ENCODE data around the gene ERC1.
"Not testable (repeated sequence)": the region's sequence is repeated elsewhere in the genome, so short reads cannot be mapped to it uniquely, and the experiment has no call there.

The ERC1 gene

DNA sequence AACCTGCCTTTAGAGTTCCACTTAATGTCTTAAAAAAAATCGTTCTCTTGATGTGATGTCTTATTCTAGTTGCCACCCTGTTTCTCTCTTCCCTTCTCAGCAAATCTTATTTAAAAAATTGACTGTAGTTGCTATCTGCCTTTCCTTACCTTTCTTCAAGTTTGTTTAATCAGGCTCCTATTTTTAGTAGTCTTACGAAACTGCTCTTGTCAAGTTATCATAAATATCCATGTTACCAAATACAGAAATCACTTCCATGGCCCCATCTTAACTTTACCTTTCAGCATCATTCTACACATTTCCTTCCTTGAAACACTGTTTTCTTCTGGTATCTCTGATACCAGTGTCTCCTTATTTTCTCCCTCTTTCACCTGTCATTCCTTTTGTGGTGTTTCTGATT is 227.3 kb downstream of the ERC1 start:
- no peak for DNase-seq (ENCODE audit: low read depth in 3 of 3)

DNA sequence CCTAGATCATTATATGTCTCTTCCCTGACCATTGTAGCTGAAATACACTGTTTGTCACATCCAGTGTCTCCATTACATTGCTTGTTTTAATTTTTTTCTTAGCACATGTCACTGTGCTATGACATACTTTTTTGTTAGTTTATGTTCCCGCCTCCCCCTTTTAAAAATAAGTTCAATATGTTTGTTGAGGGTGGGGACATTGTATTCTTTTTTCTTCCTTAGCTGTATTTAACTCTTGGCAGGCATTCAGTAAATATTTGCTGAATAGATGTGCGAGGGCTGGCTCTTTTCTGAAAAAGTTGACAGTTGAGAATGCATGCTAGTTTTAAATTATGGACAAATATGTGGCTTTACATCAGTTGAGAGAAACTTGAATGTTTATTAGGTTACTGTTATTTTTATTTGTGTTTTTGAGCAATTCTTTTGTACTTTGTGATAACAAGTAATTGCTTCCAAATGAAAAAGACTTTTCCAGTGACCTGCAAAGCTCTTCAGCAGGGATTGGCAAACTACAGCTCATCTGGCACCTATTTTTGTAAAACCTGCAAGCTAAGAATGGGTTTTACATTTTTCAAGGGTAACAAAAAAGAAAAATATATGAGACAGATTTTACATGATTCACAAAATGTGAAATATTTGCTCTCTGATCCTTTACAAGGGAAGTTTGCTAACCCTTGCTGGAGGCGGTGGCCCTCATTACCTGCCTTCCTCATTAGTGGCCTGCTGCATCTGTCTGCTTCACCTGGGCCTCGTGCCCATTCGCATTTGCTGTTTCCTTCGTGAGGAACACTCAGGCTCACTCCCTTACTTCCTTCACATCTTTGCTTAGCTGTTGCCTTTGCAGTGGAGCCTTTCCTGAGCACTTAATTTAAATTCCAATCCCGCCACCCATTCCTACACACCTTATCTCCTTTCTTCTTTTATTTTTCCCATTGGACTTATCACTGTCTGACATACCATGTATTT is 229.4 kb downstream of the ERC1 start:
- DNase-seq (ENCODE audit: low read depth in 3 of 3), result no peak

DNA sequence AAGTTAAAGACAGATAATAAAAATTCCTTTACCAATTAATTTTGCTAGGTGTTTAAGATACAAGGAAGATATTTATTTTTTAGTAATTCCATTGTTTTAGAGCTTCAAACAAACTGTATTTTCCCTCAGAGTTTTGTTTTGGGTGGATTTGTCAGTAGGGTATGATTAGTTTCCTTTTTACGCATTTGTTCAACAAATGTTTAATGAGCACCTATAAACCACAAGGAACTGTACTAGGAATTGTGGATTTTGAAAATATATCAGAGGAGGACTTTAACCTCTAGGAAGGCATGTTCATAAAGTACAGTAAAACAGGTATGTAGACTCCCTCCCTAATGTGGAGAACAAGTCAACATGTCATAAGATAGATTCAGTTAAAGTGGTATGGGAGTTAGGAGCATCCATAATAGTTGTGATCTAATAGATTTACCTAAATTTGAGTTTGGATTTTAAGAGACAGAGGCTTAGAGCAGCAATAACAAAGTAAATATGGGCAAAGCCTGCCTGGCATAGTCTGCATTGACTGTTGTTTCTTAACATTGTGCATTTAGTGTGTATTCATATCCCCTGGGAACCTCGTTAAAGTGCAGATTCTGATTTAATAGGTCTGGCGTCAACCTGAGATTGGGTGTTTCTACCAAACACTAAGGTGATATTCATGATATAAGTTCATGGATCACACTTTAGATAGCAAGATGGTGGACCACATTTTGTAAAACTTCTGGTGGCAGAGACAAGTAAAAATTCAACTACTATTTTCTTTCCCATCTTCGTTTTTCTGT is 232.0 kb downstream of the ERC1 start:
- no peak for DNase-seq (ENCODE audit: low read depth in 3 of 3)

DNA sequence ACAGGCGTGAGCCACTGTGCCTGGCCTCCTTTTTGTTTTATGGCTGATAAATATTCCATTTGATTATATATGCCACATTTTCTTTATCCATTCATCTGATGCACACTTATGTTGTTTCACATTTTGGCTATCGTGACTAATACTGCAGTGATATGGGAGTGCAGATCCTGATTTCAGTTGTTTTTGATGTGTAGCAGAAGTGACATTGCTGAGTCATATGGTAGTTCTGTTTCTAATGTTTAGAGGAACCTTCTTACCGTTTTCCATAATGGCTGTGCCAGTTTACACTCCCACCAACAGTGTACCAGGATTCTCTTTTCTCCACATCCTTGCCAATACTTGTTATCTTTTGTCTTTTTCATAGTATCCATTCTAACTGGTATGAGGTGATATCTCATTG is 235.9 kb downstream of the ERC1 start:
- DNase-seq (ENCODE audit: low read depth in 3 of 3), result no peak

DNA sequence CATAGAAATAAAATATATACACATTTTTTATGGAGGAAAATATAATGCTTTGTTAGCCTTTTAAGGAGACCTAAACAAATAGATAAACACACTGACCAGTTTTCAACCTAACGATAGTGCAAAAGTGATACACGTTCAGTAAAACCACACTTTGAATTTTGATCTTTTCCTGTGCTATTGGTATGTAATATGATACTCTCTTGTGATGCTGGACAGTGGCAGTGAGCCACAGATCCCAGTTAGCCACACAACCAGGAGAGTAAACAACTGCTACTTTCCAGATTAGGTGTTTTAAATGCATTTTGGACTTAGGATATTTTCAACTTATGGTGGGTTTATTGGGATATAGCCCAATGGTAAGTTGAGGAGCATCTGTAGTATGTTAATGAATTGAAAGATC is 243.1 kb downstream of the ERC1 start:
- no peak for DNase-seq (ENCODE audit: low read depth in 3 of 3)

DNA sequence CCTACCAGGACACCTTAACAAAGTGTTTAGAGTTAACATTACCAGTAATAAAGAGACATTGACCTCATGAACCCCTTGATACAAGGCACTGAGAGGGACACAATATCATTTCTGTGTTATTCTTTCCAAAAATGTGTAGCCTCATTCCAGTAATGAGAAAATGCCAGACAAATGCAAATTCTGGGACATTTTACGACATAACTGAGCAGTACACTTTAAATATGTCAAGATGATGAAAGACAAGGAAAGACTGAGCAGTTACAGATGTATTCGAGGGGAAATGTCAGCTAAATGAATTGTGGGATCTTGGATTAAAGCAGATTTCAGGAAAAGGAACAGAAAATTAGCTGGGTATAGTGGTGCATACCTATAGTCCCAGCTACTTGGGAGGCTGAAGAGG is 255.6 kb downstream of the ERC1 start:
- DNase-seq (ENCODE audit: low read depth in 3 of 3), result no peak

DNA sequence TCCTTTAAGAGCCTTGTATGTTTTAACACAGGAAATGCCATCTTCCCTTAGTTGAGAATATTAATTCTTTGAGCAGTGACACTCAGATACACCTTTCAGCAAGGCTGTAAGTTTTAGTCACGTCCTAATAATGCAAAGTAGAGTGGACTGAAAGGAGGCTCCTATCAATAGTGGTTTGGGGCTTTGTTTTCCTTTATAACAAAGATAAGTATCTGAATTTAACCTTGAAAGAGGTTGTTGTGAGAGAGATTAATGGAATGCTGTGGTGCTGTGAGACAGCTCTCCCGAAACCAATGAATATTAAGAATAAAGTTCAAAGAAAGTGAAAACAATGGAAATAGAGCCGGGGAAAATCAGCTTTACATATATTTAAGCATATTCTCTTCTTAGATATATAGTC is 259.6 kb downstream of the ERC1 start:
- no peak for DNase-seq (ENCODE audit: low read depth in 3 of 3)

DNA sequence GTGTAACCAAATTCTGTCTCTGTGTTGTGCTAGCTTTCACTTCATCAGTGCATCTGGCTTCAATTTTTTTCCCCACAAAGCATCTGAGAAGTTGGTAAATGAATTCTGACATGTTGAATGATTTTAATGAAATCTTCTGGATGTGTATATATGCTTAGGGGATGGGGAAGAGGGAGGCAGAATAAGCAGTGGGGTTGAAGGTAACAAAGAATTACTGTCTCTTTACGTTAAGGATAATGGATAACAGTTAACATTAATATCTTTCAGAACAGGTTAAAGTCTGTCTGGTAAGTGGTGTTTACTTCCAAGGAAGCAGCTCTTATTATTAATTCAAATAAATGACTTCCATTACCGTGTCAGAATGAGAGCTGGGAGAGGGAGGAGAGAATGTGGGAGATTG is 261.7 kb downstream of the ERC1 start:
- no peak for DNase-seq (ENCODE audit: low read depth in 3 of 3)

DNA sequence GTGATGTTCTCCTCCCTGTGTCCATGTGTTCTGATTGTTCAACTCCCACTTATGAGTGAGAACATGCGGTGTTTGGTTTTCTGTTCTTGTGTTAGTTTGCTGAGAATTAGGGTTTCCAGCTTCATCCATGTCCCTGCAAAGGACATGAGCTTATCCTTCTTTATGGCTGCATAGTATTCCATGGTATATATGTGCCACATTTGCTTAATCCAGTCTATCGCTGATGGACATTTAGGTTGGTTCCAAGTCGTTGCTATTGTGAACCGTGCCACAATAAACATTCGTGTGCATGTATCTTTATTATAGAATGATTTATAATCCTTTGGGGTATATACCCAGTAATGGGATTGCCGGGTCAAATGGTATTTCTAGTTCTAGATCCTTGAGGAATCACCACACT is 264.1 kb downstream of the ERC1 start:
- not testable (repeated sequence) for DNase-seq (ENCODE audit: low read depth in 3 of 3)

DNA sequence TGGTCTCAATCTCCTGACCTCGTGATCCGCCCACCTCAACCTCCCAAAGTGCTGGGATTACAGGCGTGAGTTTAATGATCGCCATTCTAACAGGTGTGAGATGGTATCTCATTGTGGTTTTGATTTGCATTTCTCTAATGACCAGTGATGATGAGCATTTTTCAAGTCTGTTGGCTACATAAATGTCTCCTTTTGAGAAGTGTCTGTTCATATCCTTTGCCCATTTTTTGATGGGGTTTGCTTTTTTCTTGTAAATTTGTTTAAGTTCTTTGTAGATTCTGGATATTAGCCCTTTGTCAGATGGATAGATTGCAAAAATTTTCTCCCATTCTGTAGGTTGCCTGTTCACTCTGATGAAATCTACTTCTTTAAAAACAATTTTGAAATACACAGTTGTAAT is 264.8 kb downstream of the ERC1 start:
- not testable (repeated sequence) for DNase-seq (ENCODE audit: low read depth in 3 of 3)

DNA sequence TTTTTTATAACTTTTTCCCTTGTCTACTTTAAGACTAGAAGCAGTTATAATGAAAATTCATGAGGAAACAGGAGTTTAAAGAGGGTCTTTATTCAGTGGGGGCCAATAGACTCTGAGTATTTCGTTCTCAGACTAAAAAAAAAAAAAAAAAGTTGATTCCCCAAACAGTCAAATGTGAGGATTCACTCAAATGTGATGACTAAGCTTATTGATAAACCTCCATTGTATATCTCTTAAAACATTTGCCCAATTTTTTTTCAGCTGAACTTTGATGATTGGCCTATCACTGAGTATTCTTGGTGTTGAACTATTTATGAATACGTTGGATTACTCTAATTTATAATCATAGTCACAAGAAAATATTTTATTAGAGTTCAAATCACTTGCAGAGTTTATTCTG is 265.3 kb downstream of the ERC1 start:
- no peak for DNase-seq (ENCODE audit: low read depth in 3 of 3)

DNA sequence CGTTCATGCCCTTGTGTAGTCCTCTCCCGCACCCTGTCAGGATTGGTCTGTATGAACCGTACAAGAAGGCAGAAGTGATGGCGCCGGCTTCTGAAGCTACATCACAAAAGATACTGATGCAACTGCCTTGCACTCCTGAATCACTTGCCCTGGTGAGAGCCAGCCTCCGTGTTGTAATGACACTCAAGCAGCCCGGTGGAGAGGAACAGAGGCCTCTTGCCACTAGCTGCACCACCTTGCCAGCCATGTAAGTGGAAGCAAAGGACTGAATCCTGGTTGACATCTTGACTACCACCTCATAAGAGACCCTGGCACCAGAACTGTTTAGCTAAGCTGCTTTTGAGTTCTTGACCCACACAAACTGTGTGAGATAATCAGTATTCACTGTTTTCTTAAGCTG is 266.0 kb downstream of the ERC1 start:
- no peak for DNase-seq (ENCODE audit: low read depth in 3 of 3)

DNA sequence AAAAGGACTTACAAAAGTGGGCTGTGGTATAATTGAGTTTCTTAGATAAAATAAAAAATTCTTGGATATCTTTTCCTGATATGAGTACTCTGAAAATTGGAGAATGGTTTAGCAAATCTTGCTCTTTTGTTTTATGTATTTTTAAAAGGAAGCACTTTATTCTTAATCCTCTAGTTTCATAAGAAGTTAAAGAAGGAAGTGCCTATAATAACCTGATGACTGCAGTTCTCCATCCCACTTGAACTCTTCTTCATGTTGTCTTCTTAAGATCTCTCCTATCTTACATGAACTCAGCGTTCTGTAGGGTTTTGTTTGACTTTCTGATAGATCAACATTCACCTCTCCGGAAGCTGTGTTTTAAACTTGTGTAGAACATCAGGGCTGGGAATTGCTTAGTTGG is 271.0 kb downstream of the ERC1 start:
- no peak for DNase-seq (ENCODE audit: low read depth in 3 of 3)

DNA sequence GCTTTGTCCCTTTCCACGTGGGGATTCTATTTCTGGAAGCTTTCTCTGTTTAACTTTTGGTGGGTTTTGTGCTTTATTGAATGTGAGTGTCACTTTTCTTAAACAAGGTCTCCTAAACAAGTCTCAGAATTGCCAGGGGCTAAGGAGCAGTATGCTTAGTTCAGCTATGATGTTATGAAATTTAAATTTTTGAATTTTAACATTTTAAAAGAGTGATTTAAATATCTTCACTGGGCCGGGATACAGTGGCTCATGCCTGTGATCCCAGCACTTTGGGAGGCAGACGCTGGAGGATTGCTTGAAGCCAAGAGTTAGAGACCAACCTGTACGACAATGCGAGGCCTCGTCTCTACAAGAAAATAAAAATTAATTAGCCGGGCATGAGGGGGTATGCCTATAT is 276.2 kb downstream of the ERC1 start:
- no peak for DNase-seq (ENCODE audit: low read depth in 3 of 3)

DNA sequence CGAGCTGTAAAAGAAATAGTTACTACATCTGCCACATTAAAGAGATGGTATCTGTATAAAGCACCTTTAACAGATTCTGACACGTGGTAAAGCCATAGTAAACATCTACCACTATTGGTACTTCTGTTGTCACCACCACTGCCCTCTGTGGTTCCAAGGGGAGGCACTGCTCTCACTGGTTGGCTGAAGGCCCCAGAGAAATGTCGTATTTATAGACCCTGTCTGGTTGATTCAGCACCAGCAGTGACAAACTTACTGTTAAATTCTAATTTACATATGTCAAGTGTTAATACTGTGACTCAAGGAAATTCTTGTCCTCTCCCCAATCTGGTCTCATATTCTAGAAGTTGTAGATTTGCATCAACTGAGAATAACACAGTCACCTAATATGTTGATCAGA is 281.1 kb downstream of the ERC1 start:
- no peak for DNase-seq (ENCODE audit: low read depth in 3 of 3)

DNA sequence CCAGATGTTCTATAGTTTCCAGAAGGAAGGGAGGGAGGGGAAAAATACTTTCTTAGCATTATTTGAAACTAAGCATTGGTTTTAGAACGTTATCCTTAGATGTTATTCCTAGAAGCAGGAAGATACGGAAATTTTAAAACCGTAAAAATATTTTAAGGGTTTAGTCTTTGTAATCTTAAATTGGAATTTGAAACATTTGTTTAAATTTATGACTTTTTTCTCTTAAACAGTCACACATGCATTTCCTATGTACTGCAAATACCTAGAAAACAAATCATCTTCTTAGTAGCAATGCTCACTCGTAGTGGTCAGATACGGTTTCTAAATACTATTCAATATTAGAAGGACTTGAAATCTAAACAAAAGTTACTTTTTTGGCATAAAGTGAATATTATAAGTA is 282.0 kb downstream of the ERC1 start:
- no peak for DNase-seq (ENCODE audit: low read depth in 3 of 3)

DNA sequence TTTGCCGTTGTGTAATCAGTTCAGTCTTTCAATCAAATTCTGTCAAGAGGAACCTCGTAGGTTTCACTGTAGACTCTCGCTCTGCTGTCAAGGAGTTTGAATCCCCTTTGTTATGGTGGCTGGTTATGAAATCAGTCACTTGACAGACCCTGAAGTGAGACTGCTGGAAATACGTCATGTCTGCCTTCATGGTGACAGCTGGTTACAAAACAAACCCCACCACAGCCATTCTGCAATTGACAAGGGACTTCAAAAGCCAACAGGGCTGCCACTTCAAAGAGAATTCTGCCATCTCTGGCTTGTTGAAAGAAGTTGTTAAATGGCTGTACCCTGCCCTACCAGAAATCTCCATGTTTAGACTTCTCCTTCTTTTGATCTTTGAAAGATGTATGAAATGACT is 286.9 kb downstream of the ERC1 start:
- no peak for DNase-seq (ENCODE audit: low read depth in 3 of 3)

DNA sequence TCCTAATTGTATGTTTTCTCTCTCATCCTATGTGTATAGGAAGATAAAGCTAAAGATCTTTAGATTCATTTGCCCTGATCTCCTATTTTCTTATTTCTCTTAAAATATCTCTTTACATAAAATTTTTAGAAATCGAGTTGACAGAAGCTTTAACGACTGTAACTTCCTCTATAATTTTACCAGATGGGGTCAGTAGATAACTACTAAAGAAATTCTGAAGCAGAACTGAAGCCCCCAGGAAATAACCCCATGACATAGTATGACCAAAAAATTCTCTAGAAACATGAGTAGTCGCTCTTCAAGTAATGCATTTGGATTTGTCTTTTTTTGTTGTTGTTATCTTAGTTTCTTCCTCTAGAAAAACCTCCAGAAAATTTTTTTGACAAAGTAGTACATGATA is 288.0 kb downstream of the ERC1 start:
- no peak for DNase-seq (ENCODE audit: low read depth in 3 of 3)

DNA sequence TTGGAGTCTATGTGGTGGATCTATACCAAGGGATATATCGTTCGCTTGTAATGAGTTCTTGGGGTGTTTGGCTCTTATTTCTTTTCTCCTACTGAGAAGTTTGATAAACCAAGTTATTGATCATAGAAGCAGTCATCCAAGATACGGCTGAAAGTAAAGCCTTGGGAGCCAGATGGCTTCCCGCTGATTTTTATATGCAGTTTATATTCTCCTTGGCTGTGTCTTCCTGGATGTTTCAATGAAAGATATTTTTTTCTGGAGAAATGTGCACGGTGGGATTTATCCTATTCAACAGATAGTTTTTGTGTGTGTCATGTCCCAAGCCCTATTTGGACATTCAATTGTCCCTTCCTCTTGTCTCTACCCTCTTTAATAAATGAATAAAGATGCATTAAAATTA is 289.0 kb downstream of the ERC1 start:
- no peak for DNase-seq (ENCODE audit: low read depth in 3 of 3)

DNA sequence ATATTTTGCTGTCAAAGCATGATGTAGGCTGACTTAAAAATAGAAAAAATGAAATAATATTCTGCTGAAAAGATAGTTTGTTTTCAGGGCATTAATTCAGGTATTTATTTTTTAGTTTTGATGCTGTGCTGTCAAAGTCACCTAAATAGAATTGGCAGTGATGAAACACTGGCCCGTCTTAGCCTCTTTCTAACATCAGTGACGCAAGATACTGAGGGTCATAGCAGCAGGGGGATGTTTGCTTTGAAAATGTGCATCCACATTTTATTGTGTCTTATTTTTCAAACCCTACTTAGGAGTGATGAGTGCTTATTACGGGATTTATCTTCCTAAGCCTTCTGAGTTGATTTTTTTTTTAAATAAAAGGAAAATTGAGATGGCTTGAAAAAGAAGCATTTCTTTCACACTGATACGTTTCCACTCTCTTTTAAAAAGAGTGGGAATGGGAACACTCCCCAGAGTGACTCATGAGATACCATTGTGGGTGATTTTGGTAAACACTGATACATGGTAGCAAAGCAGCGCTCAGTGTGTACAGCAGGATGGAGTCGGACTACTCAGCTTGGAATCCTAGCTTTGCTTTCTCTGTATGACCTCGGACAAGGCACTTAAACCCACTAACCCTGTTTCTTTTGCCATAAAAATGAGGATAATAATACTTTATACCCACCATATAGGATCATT is 290.8 kb downstream of the ERC1 start:
- DNase-seq (ENCODE audit: low read depth in 3 of 3), result no peak

DNA sequence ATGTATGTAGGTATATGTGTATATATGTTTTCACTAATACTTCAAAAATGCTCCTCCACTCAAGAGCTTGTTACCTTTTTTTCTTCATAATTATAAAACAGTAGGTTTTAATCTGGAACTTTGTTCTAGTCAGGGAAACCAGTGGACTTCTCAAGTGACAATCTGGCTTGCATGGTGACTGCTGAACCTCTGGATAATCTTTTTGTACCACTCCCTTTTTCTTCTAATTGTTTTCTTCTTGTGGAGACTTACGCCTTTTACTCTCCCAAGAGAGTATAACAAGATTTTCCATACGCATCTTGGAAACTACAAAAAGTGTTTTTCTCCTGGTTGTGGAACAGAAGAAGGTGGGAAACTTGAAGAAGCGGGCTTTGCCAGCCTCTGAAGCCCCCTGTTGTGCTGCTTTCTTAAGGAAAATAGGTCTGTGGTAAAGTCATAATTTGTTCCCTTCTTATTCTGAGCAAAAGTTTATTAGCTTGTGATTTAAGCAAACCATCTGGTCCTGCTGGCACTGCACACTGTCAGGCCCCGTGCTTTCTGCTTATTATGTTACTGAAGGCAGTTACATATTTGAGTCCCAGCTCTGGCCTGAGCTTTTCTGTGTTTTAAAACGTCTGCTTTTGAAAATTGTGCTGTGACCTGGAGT is 291.8 kb downstream of the ERC1 start:
- no peak for DNase-seq (ENCODE audit: low read depth in 3 of 3)

DNA sequence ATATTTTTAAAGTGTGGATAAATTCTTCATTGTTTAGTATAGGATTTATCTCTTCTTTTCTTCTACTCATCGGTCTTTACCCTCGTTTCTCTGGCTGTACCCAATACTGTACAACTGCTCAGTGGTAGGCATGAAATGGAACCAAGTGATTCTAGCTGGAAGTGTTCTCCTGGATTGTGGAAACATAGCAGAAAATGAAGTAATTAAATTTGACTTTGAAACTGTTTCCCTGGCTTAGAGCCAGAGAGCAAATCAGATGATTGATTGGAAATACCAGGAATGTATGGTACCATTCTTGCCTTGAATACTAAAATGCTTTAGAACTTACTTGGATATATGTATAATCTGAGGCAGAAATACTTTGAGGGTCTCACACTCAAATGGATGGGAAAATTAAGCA is 292.3 kb downstream of the ERC1 start:
- no peak for DNase-seq (ENCODE audit: low read depth in 3 of 3)
